ENCODE results near the gene APOBEC3G.
A peak's percentile ranks its signal among the peaks of the same experiment; 100 is the strongest.

The APOBEC3G gene

DNA sequence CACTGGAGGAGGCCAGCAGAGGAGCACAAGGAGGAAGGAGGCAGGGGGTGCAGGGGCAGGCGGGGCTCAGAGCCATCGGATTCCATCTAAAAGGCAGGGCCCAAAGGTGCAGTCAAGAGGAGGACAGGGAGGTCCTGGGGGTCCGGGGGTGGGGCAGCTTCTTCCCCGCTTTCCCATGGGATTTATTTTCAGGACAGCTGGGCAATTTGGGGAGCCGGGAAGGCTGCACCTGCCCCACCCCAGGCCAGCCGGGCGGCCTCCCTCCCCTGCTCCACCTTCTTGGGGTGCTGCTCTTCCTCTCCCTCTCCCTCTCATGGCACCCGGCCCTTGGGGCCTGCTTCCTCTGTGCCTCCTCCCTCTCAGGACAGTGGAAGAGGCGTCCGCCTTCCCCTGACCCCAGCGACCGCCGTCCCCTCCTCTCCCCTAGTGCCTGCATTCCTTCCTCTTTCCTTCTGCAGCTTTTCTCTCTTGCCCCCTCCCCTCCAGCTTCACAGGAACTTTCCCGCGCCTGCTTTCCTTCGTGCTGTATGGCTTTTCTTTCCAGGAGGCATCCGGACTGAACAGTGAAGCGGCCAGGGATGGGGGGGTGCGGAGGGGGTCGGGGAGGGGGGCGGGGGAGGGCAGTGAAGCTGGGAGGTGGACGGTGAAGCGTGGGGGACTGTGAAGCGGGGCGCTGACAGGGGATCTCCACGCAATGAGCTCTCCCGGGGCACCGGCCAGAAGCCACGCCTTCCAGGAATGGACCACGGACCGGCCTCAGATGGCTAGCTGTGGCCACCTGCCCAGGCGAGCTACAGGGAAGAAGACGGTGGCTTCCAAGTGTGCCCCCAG lies 46.9 kb downstream of the APOBEC3G start:
- peak; percentile 12 for DNase-seq (ENCODE audit: low spot score)
- TF ChIP-seq, protein P1, sequence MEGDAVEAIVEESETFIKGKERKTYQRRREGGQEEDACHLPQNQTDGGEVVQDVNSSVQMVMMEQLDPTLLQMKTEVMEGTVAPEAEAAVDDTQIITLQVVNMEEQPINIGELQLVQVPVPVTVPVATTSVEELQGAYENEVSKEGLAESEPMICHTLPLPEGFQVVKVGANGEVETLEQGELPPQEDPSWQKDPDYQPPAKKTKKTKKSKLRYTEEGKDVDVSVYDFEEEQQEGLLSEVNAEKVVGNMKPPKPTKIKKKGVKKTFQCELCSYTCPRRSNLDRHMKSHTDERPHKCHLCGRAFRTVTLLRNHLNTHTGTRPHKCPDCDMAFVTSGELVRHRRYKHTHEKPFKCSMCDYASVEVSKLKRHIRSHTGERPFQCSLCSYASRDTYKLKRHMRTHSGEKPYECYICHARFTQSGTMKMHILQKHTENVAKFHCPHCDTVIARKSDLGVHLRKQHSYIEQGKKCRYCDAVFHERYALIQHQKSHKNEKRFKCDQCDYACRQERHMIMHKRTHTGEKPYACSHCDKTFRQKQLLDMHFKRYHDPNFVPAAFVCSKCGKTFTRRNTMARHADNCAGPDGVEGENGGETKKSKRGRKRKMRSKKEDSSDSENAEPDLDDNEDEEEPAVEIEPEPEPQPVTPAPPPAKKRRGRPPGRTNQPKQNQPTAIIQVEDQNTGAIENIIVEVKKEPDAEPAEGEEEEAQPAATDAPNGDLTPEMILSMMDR (IDR thresholded peaks at IDR 0.05; ENCODE audit: extremely low read depth, insufficient read depth, missing control alignments), result no peak
- in situ Hi-C loops (cut with MboI; ENCODE audit: low pct_unique_long_range_greater_than_20kb, low sequenced_read_pairs, unreplicated experiment), result loop anchor here (10.0 kb wide), 1 partner anchor 119 kb away; no protein-coding TSS in a partner anchor

DNA sequence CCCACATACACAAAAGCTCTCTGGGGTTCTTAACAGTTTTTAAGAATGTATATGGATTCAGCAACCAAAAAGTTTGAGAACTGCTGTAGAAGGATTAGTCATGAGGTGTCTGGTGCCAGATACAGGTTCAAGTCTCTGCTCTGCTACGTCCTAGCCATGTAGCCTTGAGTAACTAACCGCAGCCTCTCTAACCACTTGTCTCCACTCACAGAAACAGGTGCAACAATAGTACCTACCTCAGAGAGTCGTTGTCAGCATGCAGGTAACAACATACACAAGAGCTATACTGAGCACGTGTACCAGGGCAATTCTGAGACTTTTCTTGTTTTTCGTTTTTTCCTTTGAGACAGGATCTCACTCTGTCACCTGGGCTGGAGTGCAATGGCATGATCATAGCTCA lies 48.5 kb downstream of the APOBEC3G start:
- no peak for DNase-seq (ENCODE audit: low spot score)
- in situ Hi-C loops (cut with MboI; ENCODE audit: low pct_unique_long_range_greater_than_20kb, low sequenced_read_pairs, unreplicated experiment), result loop anchor here (10.0 kb wide), 1 partner anchor 121 kb away; no protein-coding TSS in a partner anchor
- TF ChIP-seq, protein P1 (IDR thresholded peaks at IDR 0.05; ENCODE audit: extremely low read depth, insufficient read depth, missing control alignments), result no peak

DNA sequence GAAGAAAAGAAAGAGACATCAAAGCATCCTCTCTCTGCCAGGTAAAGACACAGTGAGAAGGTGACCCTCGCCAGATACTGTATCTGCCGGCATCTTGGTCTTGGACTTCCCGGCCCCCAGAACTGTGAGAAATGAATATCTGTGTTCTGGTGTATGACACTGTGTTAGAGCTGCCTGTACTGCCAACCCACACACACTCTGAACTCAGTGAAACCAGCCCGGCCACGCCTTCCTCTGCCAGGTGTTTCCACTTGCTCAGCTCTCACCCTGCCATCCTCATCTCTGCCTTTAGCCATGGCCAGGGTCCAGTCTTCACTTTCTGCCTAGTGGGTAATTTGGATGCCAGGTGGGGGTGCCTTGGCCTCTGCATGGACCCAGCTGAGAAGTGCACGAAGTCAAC lies 51.4 kb downstream of the APOBEC3G start:
- DNase-seq (ENCODE audit: low spot score), result peak; percentile 10
- TF ChIP-seq, protein P1 (IDR thresholded peaks at IDR 0.05; ENCODE audit: extremely low read depth, insufficient read depth, missing control alignments), result no peak
- in situ Hi-C loops (cut with MboI; ENCODE audit: low pct_unique_long_range_greater_than_20kb, low sequenced_read_pairs, unreplicated experiment), result loop anchor here (10.0 kb wide), 1 partner anchor 124 kb away; no protein-coding TSS in a partner anchor

DNA sequence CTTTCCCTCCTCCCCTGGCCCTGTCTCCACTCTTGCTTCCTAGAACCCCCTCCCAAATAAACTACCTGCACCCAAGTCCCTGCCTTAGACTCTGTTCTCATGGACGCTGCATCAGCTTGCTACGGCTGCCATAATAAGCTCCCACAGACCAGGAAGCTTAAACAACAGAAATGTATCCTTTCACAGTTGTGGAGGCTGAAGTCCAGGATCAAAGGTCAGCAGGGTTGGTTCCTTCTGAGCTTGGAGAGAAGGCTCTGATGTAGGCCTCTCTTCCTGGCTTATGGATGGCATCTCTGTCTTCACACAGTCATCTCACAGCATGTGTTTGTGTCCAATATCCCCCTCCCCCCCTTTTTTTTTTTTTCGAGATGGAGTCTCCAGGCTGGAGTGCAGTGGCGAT lies 52.0 kb downstream of the APOBEC3G start:
- TF ChIP-seq, protein P1 (IDR thresholded peaks at IDR 0.05; ENCODE audit: extremely low read depth, insufficient read depth, missing control alignments), result no peak
- in situ Hi-C loops (cut with MboI; ENCODE audit: low pct_unique_long_range_greater_than_20kb, low sequenced_read_pairs, unreplicated experiment), result loop anchor here (10.0 kb wide), 1 partner anchor 124 kb away; no protein-coding TSS in a partner anchor
- DNase-seq (ENCODE audit: low spot score), result no peak

DNA sequence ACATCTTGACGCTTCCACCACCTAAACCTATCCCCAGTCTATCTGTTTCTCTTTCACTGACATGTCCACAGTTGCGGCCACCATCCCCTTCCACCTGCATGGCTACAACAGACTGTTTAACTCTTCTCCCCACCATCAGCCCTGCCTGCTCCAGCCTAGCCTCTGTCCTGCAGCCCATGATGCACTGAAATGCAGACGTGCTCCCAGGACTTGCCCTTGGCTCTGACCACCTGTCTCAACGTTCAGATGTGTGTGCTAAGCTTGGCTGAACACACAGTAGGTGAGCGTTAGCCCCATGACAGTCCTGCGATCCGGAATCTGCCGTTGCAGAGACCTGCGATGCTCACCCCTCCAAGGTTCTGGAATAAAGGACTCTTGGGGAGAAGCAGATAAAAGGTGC lies 52.7 kb downstream of the APOBEC3G start:
- DNase-seq (ENCODE audit: low spot score), result no peak
- TF ChIP-seq, protein P1 (IDR thresholded peaks at IDR 0.05; ENCODE audit: extremely low read depth, insufficient read depth, missing control alignments), result no peak
- in situ Hi-C loops (cut with MboI; ENCODE audit: low pct_unique_long_range_greater_than_20kb, low sequenced_read_pairs, unreplicated experiment), result loop anchor here (10.0 kb wide), 1 partner anchor 125 kb away; no protein-coding TSS in a partner anchor

DNA sequence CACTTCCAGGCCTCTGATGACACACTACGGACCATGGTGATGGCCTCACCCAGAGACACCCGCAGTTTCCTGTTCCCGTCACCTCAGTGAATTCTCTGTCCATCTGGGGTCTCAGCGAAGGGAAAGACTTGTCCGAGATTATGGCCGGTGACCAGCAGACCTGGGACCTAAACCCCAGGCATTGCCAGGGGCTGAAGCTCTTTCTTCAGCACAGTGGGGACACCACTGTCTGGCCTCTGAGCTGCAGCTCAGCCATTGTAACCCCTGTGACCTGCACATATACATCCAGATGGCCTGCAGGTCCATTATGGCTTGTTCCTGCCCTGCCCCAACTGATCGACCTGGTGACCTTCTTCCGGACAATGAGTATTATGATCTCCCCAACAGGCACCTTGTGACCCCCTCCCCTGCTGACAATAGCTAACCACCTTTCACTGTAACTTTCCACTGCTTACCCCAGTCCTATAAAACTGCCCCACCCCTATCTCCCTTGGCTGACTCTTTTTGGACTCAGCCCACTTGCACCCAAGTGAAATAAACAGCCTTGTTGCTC lies 53.2 kb downstream of the APOBEC3G start:
- no peak for DNase-seq (ENCODE audit: low spot score)
- in situ Hi-C loops (cut with MboI; ENCODE audit: low pct_unique_long_range_greater_than_20kb, low sequenced_read_pairs, unreplicated experiment), result no loop called here
- TF ChIP-seq, protein P1 (IDR thresholded peaks at IDR 0.05; ENCODE audit: extremely low read depth, insufficient read depth, missing control alignments), result no peak
